Measurements from ENCODE around the gene NYAP2. TPM values are rescaled to one million over a fixed set of nuclear protein-coding genes. Genes with fewer than 3 reads are reported as not detected.

Gene NYAP2
- total and polyA plus RNA-seq, 12 donors, result 0.04 TPM; not detected in 11

DNA sequence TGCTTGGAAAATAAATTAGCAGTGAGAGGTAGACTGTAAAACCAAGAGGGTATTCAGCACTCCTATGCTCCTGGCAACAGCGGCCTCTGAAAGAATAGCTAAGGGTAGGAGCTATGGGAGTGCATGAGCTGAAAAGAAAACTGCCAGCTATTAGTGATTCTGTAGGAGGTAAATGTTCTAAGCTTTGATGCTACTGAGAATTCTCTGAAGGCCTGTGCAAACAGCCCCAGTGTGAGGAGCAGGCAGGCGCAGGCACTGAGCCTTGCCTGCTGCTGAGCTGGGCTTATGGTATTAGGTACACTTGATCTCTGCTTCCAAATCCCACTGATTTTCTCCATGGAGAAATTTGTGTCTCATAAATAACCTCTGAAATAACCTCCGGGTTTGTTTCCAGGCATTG is 86.7 kb downstream of the NYAP2 start:
- H3K36me3 ChIP-seq, result no peaks in the 10 kb centered on the region
- intact Hi-C loops (cut with DNase I), result no loop called here
- no peak for ATAC-seq
- DNase-seq, result no peak
- H3K27ac ChIP-seq, result no peak overlapping the region
- WGBS, 2 donors, result 84% methylated on average over 3 of the region's 3 CpGs
- H3K4me1 ChIP-seq, result no peaks in the 10 kb centered on the region
- no peaks in the 10 kb centered on the region for H3K9me3 ChIP-seq
- no peak overlapping the region for H3K4me3 ChIP-seq
- H3K27me3 ChIP-seq, result no peaks in the 10 kb centered on the region
- TF ChIP-seq, protein P1, sequence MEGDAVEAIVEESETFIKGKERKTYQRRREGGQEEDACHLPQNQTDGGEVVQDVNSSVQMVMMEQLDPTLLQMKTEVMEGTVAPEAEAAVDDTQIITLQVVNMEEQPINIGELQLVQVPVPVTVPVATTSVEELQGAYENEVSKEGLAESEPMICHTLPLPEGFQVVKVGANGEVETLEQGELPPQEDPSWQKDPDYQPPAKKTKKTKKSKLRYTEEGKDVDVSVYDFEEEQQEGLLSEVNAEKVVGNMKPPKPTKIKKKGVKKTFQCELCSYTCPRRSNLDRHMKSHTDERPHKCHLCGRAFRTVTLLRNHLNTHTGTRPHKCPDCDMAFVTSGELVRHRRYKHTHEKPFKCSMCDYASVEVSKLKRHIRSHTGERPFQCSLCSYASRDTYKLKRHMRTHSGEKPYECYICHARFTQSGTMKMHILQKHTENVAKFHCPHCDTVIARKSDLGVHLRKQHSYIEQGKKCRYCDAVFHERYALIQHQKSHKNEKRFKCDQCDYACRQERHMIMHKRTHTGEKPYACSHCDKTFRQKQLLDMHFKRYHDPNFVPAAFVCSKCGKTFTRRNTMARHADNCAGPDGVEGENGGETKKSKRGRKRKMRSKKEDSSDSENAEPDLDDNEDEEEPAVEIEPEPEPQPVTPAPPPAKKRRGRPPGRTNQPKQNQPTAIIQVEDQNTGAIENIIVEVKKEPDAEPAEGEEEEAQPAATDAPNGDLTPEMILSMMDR (IDR thresholded peaks at IDR 0.05), result no peak

DNA sequence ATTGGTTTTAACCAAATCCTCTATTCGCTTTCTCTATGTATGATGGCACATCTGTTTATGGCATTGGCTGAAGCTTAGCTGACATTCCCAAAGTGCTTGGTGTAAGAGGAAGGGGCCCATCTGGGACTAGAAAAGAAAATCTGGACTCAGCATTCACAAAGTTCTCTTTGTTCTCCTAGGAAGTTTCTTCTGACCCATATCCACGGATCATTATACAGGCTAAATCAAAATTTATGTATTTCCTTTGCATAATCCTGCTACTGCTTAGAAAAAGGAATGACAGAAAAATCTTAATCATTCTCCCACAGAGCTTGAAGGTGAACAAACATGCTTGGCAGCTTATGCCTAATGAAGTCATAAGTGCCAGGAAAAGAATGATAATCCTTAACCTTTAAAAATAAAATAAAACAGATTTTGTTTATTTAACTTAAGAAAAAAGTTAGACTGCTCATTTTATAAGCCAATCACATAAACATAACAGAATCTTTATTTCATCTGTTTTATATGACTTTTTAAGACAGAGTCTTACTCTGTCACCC is 88.4 kb downstream of the NYAP2 start:
- TF ChIP-seq, protein P1 (IDR thresholded peaks at IDR 0.05), result no peak
- Histone ChIP-seq H3K9me3 (no peaks in the 10 kb centered on the region), H3K36me3 (no peaks in the 10 kb centered on the region), H3K4me1 (no peaks in the 10 kb centered on the region), H3K27ac (no peak overlapping the region), H3K27me3 (no peaks in the 10 kb centered on the region), H3K4me3 (no peak overlapping the region)
- intact Hi-C loops (cut with DNase I), result no loop called here
- WGBS, 2 donors, result 63 to 75% methylated on average over 2 of the region's 2 CpGs
- ATAC-seq, result no peak
- DNase-seq, result no peak

DNA sequence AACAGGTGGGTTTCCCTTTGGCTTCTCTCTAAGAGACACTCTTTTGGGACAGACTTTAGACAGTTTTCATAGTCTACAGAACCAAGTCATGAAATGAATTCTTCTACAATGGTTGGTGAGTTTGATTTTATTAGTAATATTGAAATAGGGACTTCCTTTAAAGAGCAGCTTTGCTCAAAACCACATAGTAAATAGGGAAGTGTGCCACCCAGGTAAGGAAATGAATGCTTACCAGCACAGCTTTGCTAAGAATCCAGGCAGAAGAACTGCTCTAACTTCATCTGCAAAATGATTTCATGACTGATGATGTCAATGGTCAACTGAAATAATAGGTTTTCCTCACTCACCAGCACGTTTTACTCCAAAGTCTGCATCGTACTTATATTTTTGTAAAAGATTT is 89.2 kb downstream of the NYAP2 start:
- intact Hi-C loops (cut with DNase I), result no loop called here
- Histone ChIP-seq H3K27ac (no peak overlapping the region), H3K36me3 (no peaks in the 10 kb centered on the region), H3K4me3 (no peak overlapping the region), H3K4me1 (no peaks in the 10 kb centered on the region), H3K9me3 (no peaks in the 10 kb centered on the region), H3K27me3 (no peaks in the 10 kb centered on the region)
- 76 to 82% methylated on average over 2 of the region's 2 CpGs for WGBS, 2 donors
- TF ChIP-seq, protein P1 (IDR thresholded peaks at IDR 0.05), result no peak
- DNase-seq (no peak), ATAC-seq (no peak)

DNA sequence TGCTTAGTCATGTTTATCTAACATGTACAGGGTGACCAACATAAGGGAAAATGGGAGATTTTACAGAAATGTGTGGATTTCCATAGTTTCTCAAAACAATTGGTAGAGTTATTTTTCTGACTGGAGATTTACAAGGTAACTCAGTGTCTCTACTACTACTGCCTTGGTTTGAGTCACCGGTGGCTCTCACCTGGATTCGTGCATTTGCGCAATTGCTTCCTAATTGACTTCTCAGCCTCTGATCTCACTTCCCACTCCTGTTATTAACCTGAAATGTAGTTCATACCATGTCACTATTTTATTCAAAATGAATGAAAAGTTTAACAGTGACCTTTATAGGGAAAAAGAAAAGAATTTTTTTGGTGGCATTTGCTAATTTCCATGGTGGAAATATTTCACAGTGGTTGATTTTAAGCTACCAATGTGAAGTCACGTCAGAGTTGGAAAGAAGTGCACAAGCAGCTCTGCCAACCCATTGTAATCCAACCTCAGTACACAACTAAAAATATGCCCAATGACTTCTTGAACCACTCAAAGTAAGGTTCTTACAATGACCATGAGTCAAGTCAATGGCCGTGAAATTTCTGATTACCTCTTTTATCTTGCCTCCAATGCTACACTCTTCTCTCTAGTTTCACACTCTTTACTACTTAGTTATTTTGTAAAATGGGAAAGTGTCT is 94.0 kb downstream of the NYAP2 start:
- intact Hi-C loops (cut with DNase I), result no loop called here
- Histone ChIP-seq H3K27me3 (no peaks in the 10 kb centered on the region), H3K27ac (no peak overlapping the region), H3K36me3 (no peaks in the 10 kb centered on the region), H3K4me1 (no peaks in the 10 kb centered on the region), H3K4me3 (no peak overlapping the region), H3K9me3 (no peaks in the 10 kb centered on the region)
- TF ChIP-seq, protein P1 (IDR thresholded peaks at IDR 0.05), result no peak
- no peak for DNase-seq
- ATAC-seq, result no peak
- WGBS, 2 donors, result 92% methylated on average over 5 of the region's 5 CpGs

Measured in heart right ventricle (tissue), 16 donors.